ENCODE measurements around the gene LHX2. TPM values are rescaled to one million over a fixed set of nuclear protein-coding genes. Genes with fewer than 3 reads are reported as not detected.
A peak's percentile ranks its signal among the peaks of the same experiment; 100 is the strongest.

LHX2 gene
- total and polyA plus RNA-seq, 2 experiments from 2014 or later, result not detected

- H3F3A ChIP-seq (ENCODE audit: insufficient read depth), result no peaks in the 10 kb centered on the region
- no peak for DNase-seq
- WGBS, 2 experiments (ENCODE audit: low coverage in 1 of 2, low lambda C conversion rate in 2 of 2, missing lambda C conversion rate in 2 of 2), result 39 to 50% methylated on average over 2 of the region's 2 CpGs
- in situ Hi-C loops (cut with MboI), result no loop called here
- H3K79me2 ChIP-seq (ENCODE audit: insufficient read depth), result no peaks in the 10 kb centered on the region
- H4K20me1 ChIP-seq (ENCODE audit: insufficient read depth), result no peaks in the 10 kb centered on the region
- H3K36me3 ChIP-seq (ENCODE audit: low read depth), result no peaks in the 10 kb centered on the region
- H3K4me2 ChIP-seq (ENCODE audit: unreplicated experiment), result no peak overlapping the region
- no peaks in the 10 kb centered on the region for H3K4me1 ChIP-seq (ENCODE audit: insufficient read depth)
- H2AFZ ChIP-seq, result no peak overlapping the region
- TF ChIP-seq EZH2phosphoT487 (IDR thresholded peaks at IDR 0.05; ENCODE audit: insufficient read depth, low read depth) (no peak), EZH2 (IDR thresholded peaks at IDR 0.05; ENCODE audit: insufficient read depth, poor library complexity, severe bottlenecking) (no peak)
- peaks cover 66% of the 10 kb centered on the region for H3K27me3 ChIP-seq (replicated peaks; ENCODE audit: insufficient read depth)
- H3K4me3 ChIP-seq, result no peak overlapping the region
- no peaks in the 10 kb centered on the region for H3K9me2 ChIP-seq (ENCODE audit: insufficient read depth)
- H3K27ac ChIP-seq, result no peak overlapping the region
- no peak overlapping the region for H3K9ac ChIP-seq
- no peaks in the 10 kb centered on the region for H3K9me3 ChIP-seq (ENCODE audit: low read depth)
These were observed 12.5 kb downstream of the LHX2 start for GRCh38 chr9:124024107-124024506.

GRCh38 chr9:124029617-124030016 is 18.0 kb downstream of the LHX2 start:
- no peak overlapping the region for H3K4me3 ChIP-seq
- no peaks in the 10 kb centered on the region for H4K20me1 ChIP-seq (ENCODE audit: insufficient read depth)
- H2AFZ ChIP-seq, result no peak overlapping the region
- H3K36me3 ChIP-seq (ENCODE audit: low read depth), result no peaks in the 10 kb centered on the region
- no peak overlapping the region for H3K27ac ChIP-seq
- 88 to 89% methylated on average over 10 to 12 of the region's 12 CpGs for WGBS, 2 experiments (ENCODE audit: low coverage in 1 of 2, low lambda C conversion rate in 2 of 2, missing lambda C conversion rate in 2 of 2)
- TF ChIP-seq EZH2phosphoT487 (IDR thresholded peaks at IDR 0.05; ENCODE audit: insufficient read depth, low read depth), result no peak
- TF ChIP-seq EZH2 (IDR thresholded peaks at IDR 0.05; ENCODE audit: insufficient read depth, poor library complexity, severe bottlenecking), result no peak
- H3K4me2 ChIP-seq (ENCODE audit: unreplicated experiment), result no peak overlapping the region
- H3K9me2 ChIP-seq (ENCODE audit: insufficient read depth), result no peaks in the 10 kb centered on the region
- no peak for DNase-seq
- in situ Hi-C loops (cut with MboI), result loop anchor here (10.0 kb wide), 1 partner anchor 475 kb away; no protein-coding TSS in a partner anchor
- H3K9me3 ChIP-seq (ENCODE audit: low read depth), result no peaks in the 10 kb centered on the region
- H3K79me2 ChIP-seq (ENCODE audit: insufficient read depth), result no peaks in the 10 kb centered on the region
- H3F3A ChIP-seq (ENCODE audit: insufficient read depth), result no peaks in the 10 kb centered on the region
- no peak overlapping the region for H3K9ac ChIP-seq
- peaks cover 6% of the 10 kb centered on the region; the same call in 1 of the 2 replicates for H3K4me1 ChIP-seq (ENCODE audit: insufficient read depth)
- peaks cover 34% of the 10 kb centered on the region for H3K27me3 ChIP-seq (replicated peaks; ENCODE audit: insufficient read depth)

- no peaks in the 10 kb centered on the region for H3K79me2 ChIP-seq (ENCODE audit: insufficient read depth)
- in situ Hi-C loops (cut with MboI), result loop anchor here (10.0 kb wide), 1 partner anchor 476 kb away; no protein-coding TSS in a partner anchor
- no peak overlapping the region for H3K27ac ChIP-seq
- peak; percentile 54 for DNase-seq
- H2AFZ ChIP-seq, result peak overlapping the region; percentile 69
- H3K9ac ChIP-seq, result peak overlapping the region; percentile 22
- H3K4me1 ChIP-seq (ENCODE audit: insufficient read depth), result peaks cover 6% of the 10 kb centered on the region; the same call in 1 of the 2 replicates
- no peaks in the 10 kb centered on the region for H3K36me3 ChIP-seq (ENCODE audit: low read depth)
- H3K4me2 ChIP-seq (ENCODE audit: unreplicated experiment), result peak overlapping the region; percentile 71
- no peaks in the 10 kb centered on the region for H3F3A ChIP-seq (ENCODE audit: insufficient read depth)
- H3K9me3 ChIP-seq (ENCODE audit: low read depth), result no peaks in the 10 kb centered on the region
- H3K9me2 ChIP-seq (ENCODE audit: insufficient read depth), result no peaks in the 10 kb centered on the region
- H3K4me3 ChIP-seq, result peak overlapping the region; percentile 73
- 6 to 8% methylated on average over 16 of the region's 16 CpGs for WGBS, 2 experiments (ENCODE audit: low coverage in 1 of 2, low lambda C conversion rate in 2 of 2, missing lambda C conversion rate in 2 of 2)
- TF ChIP-seq EZH2phosphoT487 (IDR thresholded peaks at IDR 0.05; ENCODE audit: insufficient read depth, low read depth) (no peak), EZH2 (IDR thresholded peaks at IDR 0.05; ENCODE audit: insufficient read depth, poor library complexity, severe bottlenecking) (no peak)
- peaks cover 26% of the 10 kb centered on the region for H3K27me3 ChIP-seq (replicated peaks; ENCODE audit: insufficient read depth)
- no peaks in the 10 kb centered on the region for H4K20me1 ChIP-seq (ENCODE audit: insufficient read depth)
These were observed 19.4 kb downstream of the LHX2 start for GRCh38 chr9:124030969-124031451.

- Histone ChIP-seq H3K27me3 (replicated peaks; ENCODE audit: insufficient read depth) (peaks cover 35% of the 10 kb centered on the region), H3K4me2 (ENCODE audit: unreplicated experiment) (no peak overlapping the region), H3K27ac (no peak overlapping the region), H3K4me3 (no peak overlapping the region), H4K20me1 (ENCODE audit: insufficient read depth) (no peaks in the 10 kb centered on the region), H3K79me2 (ENCODE audit: insufficient read depth) (no peaks in the 10 kb centered on the region), H3K36me3 (ENCODE audit: low read depth) (no peaks in the 10 kb centered on the region), H3F3A (ENCODE audit: insufficient read depth) (no peaks in the 10 kb centered on the region), H2AFZ (no peak overlapping the region), H3K4me1 (ENCODE audit: insufficient read depth) (peaks cover 6% of the 10 kb centered on the region; the same call in 1 of the 2 replicates), H3K9me2 (ENCODE audit: insufficient read depth) (no peaks in the 10 kb centered on the region), H3K9ac (no peak overlapping the region), H3K9me3 (ENCODE audit: low read depth) (no peaks in the 10 kb centered on the region)
- 91 to 96% methylated on average over 24 of the region's 24 CpGs for WGBS, 2 experiments (ENCODE audit: low coverage in 1 of 2, low lambda C conversion rate in 2 of 2, missing lambda C conversion rate in 2 of 2)
- TF ChIP-seq EZH2 (IDR thresholded peaks at IDR 0.05; ENCODE audit: insufficient read depth, poor library complexity, severe bottlenecking) (no peak), EZH2phosphoT487 (IDR thresholded peaks at IDR 0.05; ENCODE audit: insufficient read depth, low read depth) (no peak)
- DNase-seq, result no peak
- in situ Hi-C loops (cut with MboI), result loop anchor here (10.0 kb wide), 1 partner anchor 477 kb away; no protein-coding TSS in a partner anchor
These were observed 20.7 kb downstream of the LHX2 start for GRCh38 chr9:124032247-124032646.

Data from GM23248 (cell line).